CD4-positive, alpha-beta memory T cell (primary cell): Measurements from ENCODE around the gene ZNF407. TPM values are rescaled to one million over a fixed set of nuclear protein-coding genes. Genes with fewer than 3 reads are reported as not detected.

Experiments
- CTCF ChIA-PET: fragments of 350-600 bp; sonication (Branson Sonifier 250); formaldehyde crosslinking; loops from one replicate; lab custom pipeline; 2021; ENCODE audit warnings: inconsistent platforms; ENCODE audit not compliant: partially characterized antibody; lab: Charles Lee
- POLR2A ChIA-PET: fragments of 350-600 bp; sonication (Branson Sonifier 250); formaldehyde crosslinking; loops from one replicate; lab custom pipeline; 2021; ENCODE audit not compliant: partially characterized antibody; lab: Charles Lee
- DNase-seq, 5 donors: peaks; one replicate each; pipeline versions ENCODE4 v3.0.0 to v3.0.0-alpha.2; 2020 to 2022; ENCODE audit warnings: mixed read lengths in 1 of 5
- H3K27ac ChIP-seq: one replicate; pipeline ENCODE4 v1.7.0; 2013; ENCODE audit warnings: low read depth, low read length
- H3K27me3 ChIP-seq: 2 replicates; pipeline ENCODE4 v1.7.0; 2013; ENCODE audit warnings: mild to moderate bottlenecking, low read length, moderate library complexity; ENCODE audit not compliant: insufficient read depth
- H3K36me3 ChIP-seq: 2 replicates; pipeline ENCODE4 v1.7.0; 2013; ENCODE audit warnings: mild to moderate bottlenecking, low read length, moderate library complexity; ENCODE audit not compliant: insufficient read depth
- H3K4me1 ChIP-seq: 2 replicates; pipeline ENCODE4 v1.7.0; 2013; ENCODE audit warnings: mild to moderate bottlenecking, low read length, moderate library complexity; ENCODE audit not compliant: insufficient read depth
- H3K4me3 ChIP-seq, 2 donors: one replicate each; pipeline ENCODE4 v1.7.0; 2013; ENCODE audit warnings: low read length in 2 of 2, mild to moderate bottlenecking in 1 of 2
- H3K9me3 ChIP-seq, 2 donors: one replicate each; pipeline ENCODE4 v1.7.0; 2013; ENCODE audit warnings: low read length in 2 of 2, control low read depth in 1 of 2; ENCODE audit not compliant: control insufficient read depth in 1 of 2
- H3K27ac Mint-ChIP-seq, 7 donors: one replicate each; pipeline ENCODE4 v1.8.0; 2020 to 2021; ENCODE audit warnings: mixed read lengths in 7 of 7, mild to moderate bottlenecking in 6 of 7, inconsistent platforms in 3 of 7, moderate library complexity in 3 of 7
- H3K27me3 Mint-ChIP-seq, 2 donors: one replicate each; pipeline ENCODE4 v1.8.0; 2020 to 2021; ENCODE audit warnings: mixed read lengths in 2 of 2
- H3K36me3 Mint-ChIP-seq, 2 donors: one replicate each; pipeline ENCODE4 v1.8.0; 2020 to 2021; ENCODE audit warnings: mixed read lengths in 2 of 2, inconsistent platforms in 1 of 2, mild to moderate bottlenecking in 1 of 2
- H3K4me1 Mint-ChIP-seq, 4 donors: one replicate each; pipeline ENCODE4 v1.8.0; 2020 to 2021; ENCODE audit warnings: mixed read lengths in 4 of 4, mild to moderate bottlenecking in 1 of 4
- H3K4me3 Mint-ChIP-seq, 8 donors: one replicate each; pipeline ENCODE4 v1.8.0; 2020 to 2021; ENCODE audit warnings: mixed read lengths in 8 of 8, mild to moderate bottlenecking in 7 of 8, moderate library complexity in 6 of 8, inconsistent platforms in 3 of 8
- H3K9me3 Mint-ChIP-seq, 8 donors: one replicate each; pipeline ENCODE4 v1.8.0; 2020 to 2021; ENCODE audit warnings: mixed read lengths in 8 of 8, mild to moderate bottlenecking in 5 of 8, inconsistent platforms in 3 of 8, moderate library complexity in 1 of 8
- intact Hi-C: fragments of 100-400 bp; cut with micrococcal nuclease; formaldehyde crosslinking; loops from one replicate; pipeline ENCODE4 v1.15.1; 2023
- polyA plus RNA-seq, 2 donors: library from polyadenylated mRNA; unstranded; fragments of 300-500 nt; fragmentation: Illumina TruSeq; gene quantifications; one replicate each; pipeline ENCODE4 v1.2.3, GENCODE V29; 2021
- total RNA-seq, 2 experiments: library from RNA; stranded (reverse); gene quantifications; one replicate each; pipeline ENCODE4 v1.2.3, GENCODE V29; 2021

ZNF407 gene
- total and polyA plus RNA-seq, 4 experiments from 2014 or later: 1.8 to 26.9 (median 15.3) TPM

- ChIA-PET CTCF (no interaction called here), POLR2A (no interaction called here)
- DNase-seq: no peak
- intact Hi-C loops: no loop called here
- H3K27ac Mint-ChIP-seq: no peak overlapping the region
- H3K27me3 Mint-ChIP-seq: no peaks in the 10 kb centered on the region
- H3K4me1 ChIP-seq: no peaks in the 10 kb centered on the region
- peaks cover 0 to 4% (median 2%) of the 10 kb centered on the region in 4 donors for H3K4me1 Mint-ChIP-seq
- H3K4me3 ChIP-seq: no peak overlapping the region
- H3K36me3 ChIP-seq: no peaks in the 10 kb centered on the region
- no peaks in the 10 kb centered on the region for H3K27me3 ChIP-seq
- H3K36me3 Mint-ChIP-seq: peaks cover 16 to 26% of the 10 kb centered on the region in 2 donors
- H3K9me3 Mint-ChIP-seq: no peaks in the 10 kb centered on the region
- H3K4me3 Mint-ChIP-seq: no peak overlapping the region
- H3K27ac ChIP-seq: no peak overlapping the region
- no peaks in the 10 kb centered on the region for H3K9me3 ChIP-seq
Observed at GRCh38 chr18:74732380-74732779, 134.7 kb downstream of the ZNF407 start.

DNA sequence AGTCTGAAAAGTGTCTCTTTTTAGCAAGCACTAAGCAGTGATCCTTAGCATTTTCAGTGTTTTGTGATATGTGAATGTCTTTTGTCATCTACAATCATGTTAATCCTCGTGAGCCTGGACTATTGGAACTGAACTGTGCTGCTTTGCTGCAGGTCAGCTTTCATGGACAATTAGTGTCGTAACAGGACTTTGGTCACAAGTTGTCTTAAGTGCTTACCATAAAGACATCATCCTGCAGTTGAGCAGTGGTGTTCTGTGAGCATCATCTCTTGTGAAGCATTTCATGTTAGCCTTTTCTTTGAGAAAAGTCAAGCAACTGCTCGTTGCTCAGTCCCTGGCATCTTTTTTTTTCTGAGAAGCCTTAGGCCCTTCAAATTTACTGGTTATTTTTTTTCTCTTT is 135.9 kb downstream of the ZNF407 start:
- no peak overlapping the region for H3K27ac ChIP-seq
- DNase-seq: no peak
- Mint-ChIP-seq H3K4me1 (peaks cover 0 to 3% (median under 1%) of the 10 kb centered on the region in 4 donors), H3K27me3 (no peaks in the 10 kb centered on the region), H3K27ac (no peak overlapping the region), H3K36me3 (peaks cover 7 to 14% of the 10 kb centered on the region in 2 donors), H3K4me3 (no peak overlapping the region), H3K9me3 (no peaks in the 10 kb centered on the region)
- no peaks in the 10 kb centered on the region for H3K9me3 ChIP-seq
- H3K4me1 ChIP-seq: no peaks in the 10 kb centered on the region
- no peaks in the 10 kb centered on the region for H3K36me3 ChIP-seq
- ChIA-PET POLR2A (no interaction called here), CTCF (no interaction called here)
- H3K4me3 ChIP-seq: no peak overlapping the region
- intact Hi-C loops: no loop called here
- H3K27me3 ChIP-seq: no peaks in the 10 kb centered on the region

DNA sequence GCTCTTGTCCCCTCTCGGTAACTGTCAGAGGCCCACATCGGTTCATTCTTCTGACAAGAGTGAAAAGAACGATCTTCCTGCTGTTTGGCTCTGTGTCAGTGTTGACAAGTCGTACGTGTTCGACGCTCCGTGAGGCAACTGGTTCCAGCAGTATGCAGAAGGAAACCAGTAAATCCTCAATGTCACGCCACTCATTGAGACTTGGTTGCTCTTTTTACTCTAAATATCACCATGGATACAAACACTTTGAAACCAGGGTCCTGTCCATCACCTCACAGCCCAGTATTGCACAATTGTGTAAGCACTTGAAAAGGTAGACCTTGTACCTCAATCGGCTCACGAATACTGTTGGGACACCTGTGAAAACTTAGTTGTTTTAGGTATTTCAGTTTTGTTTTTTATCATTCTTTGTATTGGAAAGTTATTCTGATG is 136.4 kb downstream of the ZNF407 start:
- POLR2A ChIA-PET: no interaction called here
- no peak for DNase-seq
- Mint-ChIP-seq H3K27me3 (no peaks in the 10 kb centered on the region), H3K9me3 (no peaks in the 10 kb centered on the region), H3K4me1 (peaks cover 0 to 2% (median under 1%) of the 10 kb centered on the region in 4 donors), H3K4me3 (no peak overlapping the region), H3K27ac (no peak overlapping the region), H3K36me3 (peaks cover 6 to 9% of the 10 kb centered on the region in 2 donors)
- Histone ChIP-seq H3K27me3 (no peaks in the 10 kb centered on the region), H3K36me3 (no peaks in the 10 kb centered on the region), H3K27ac (no peak overlapping the region), H3K9me3 (no peaks in the 10 kb centered on the region), H3K4me3 (no peak overlapping the region), H3K4me1 (no peaks in the 10 kb centered on the region)
- CTCF ChIA-PET: no interaction called here
- intact Hi-C loops: no loop called here

DNA sequence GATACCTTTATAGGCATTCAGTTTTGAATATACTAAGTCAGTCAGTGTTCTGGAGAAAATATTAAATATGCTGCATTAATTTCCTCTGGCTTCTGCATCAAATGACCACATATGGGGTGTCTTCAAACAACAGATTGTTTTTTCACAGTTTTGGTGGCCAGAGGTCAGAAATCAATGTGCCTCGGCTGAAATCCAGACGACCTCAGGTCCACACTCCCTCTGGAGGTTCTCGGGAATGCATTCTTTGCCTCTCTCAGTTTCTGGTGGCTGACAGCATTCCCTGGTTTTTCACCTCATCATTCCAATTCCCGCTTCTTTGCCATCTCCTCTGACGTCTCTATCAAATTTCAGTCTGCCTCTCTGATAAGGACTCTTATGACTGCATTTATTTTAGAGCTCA is 142.3 kb downstream of the ZNF407 start:
- CTCF ChIA-PET: no interaction called here
- H3K27ac ChIP-seq: no peak overlapping the region
- no peak overlapping the region for H3K4me3 Mint-ChIP-seq
- H3K4me1 ChIP-seq: no peaks in the 10 kb centered on the region
- H3K36me3 Mint-ChIP-seq: peaks cover 0 to 6% of the 10 kb centered on the region in 2 donors
- POLR2A ChIA-PET: no interaction called here
- no peak for DNase-seq
- intact Hi-C loops: no loop called here
- H3K36me3 ChIP-seq: no peaks in the 10 kb centered on the region
- no peaks in the 10 kb centered on the region for H3K27me3 Mint-ChIP-seq
- no peaks in the 10 kb centered on the region for H3K27me3 ChIP-seq
- H3K4me3 ChIP-seq: no peak overlapping the region
- no peaks in the 10 kb centered on the region for H3K9me3 Mint-ChIP-seq
- H3K4me1 Mint-ChIP-seq: peaks cover 0 to 3% (median 3%) of the 10 kb centered on the region in 4 donors
- H3K27ac Mint-ChIP-seq: no peak overlapping the region
- no peaks in the 10 kb centered on the region for H3K9me3 ChIP-seq

DNA sequence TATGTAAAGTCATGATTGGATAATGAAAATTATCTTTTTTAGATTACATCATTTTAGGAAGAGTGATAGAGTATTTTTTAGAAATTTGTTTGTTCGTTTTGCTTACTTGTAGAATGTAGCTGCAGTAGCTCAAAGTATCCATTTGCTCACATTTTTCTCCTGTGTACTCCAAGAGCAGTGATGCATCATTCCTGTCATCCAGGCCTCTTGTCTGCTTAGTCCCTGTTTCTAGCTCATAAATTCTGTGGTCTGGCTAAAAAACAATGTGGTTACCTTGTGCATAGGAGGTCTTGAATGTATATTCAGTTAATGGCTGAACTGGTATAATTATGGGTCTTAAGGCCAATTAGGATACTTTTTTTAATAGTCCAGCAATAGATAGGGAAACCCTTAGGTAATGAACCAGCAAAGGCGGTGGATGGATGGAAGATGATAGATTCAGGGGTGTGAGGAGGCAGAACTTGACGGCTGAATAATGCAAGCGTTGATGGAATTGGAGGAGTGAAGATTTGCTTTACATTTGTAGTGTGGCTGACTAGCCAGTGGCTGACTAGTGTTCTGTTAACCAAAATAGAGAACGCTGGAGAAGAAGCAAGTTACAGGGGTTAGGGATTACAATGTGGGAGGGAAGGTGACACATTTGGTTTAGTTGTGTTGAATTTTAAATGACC is 145.0 kb downstream of the ZNF407 start:
- H3K27ac Mint-ChIP-seq: peak overlapping the region in 2 of 7 donors; percentile 1 to 19
- ChIA-PET CTCF (no interaction called here), POLR2A (no interaction called here)

GRCh38 chr18:74745633-74746403 is 148.1 kb downstream of the ZNF407 start:
- peak overlapping the region in 2 of 7 donors; percentile 17 to 60 for H3K27ac Mint-ChIP-seq
- H3K4me3 Mint-ChIP-seq: no peak overlapping the region
- no peaks in the 10 kb centered on the region for H3K27me3 Mint-ChIP-seq
- H3K4me1 Mint-ChIP-seq: peaks cover 0 to 6% (median 4%) of the 10 kb centered on the region in 4 donors
- intact Hi-C loops: no loop called here
- POLR2A ChIA-PET: no interaction called here
- H3K36me3 Mint-ChIP-seq: peaks cover 2 to 16% of the 10 kb centered on the region in 2 donors
- H3K9me3 Mint-ChIP-seq: peaks cover 0 to 4% (median 0%) of the 10 kb centered on the region in 8 donors
- H3K4me1 ChIP-seq: no peaks in the 10 kb centered on the region
- H3K27me3 ChIP-seq: no peaks in the 10 kb centered on the region
- no peak for DNase-seq
- H3K36me3 ChIP-seq: no peaks in the 10 kb centered on the region
- CTCF ChIA-PET: no interaction called here
- no peak overlapping the region for H3K4me3 ChIP-seq
- no peaks in the 10 kb centered on the region for H3K9me3 ChIP-seq
- H3K27ac ChIP-seq: no peak overlapping the region

More for the DNA sequence above, 145.0 kb downstream of the ZNF407 start:
- Histone ChIP-seq H3K4me3 (no peak overlapping the region), H3K4me1 (no peaks in the 10 kb centered on the region), H3K9me3 (no peaks in the 10 kb centered on the region), H3K27ac (no peak overlapping the region), H3K36me3 (no peaks in the 10 kb centered on the region), H3K27me3 (no peaks in the 10 kb centered on the region)
- Mint-ChIP-seq H3K36me3 (peaks cover 0 to 6% of the 10 kb centered on the region in 2 donors), H3K9me3 (no peaks in the 10 kb centered on the region), H3K4me1 (peaks cover 0 to 6% (median 4%) of the 10 kb centered on the region in 4 donors), H3K4me3 (no peak overlapping the region), H3K27me3 (no peaks in the 10 kb centered on the region)
- DNase-seq: no peak
- intact Hi-C loops: no loop called here

GRCh38 chr18:74748809-74749208 is 151.1 kb downstream of the ZNF407 start:
- intact Hi-C loops: no loop called here
- no peaks in the 10 kb centered on the region for H3K27me3 ChIP-seq
- Mint-ChIP-seq H3K9me3 (peaks cover 0 to 13% (median 7%) of the 10 kb centered on the region in 8 donors), H3K36me3 (peaks cover 12 to 25% of the 10 kb centered on the region in 2 donors), H3K4me3 (no peak overlapping the region), H3K27ac (no peak overlapping the region), H3K4me1 (peaks cover 0 to 5% (median 3%) of the 10 kb centered on the region in 4 donors), H3K27me3 (no peaks in the 10 kb centered on the region)
- DNase-seq: no peak
- CTCF ChIA-PET: no interaction called here
- no peak overlapping the region for H3K4me3 ChIP-seq
- H3K4me1 ChIP-seq: no peaks in the 10 kb centered on the region
- POLR2A ChIA-PET: no interaction called here
- H3K9me3 ChIP-seq: no peaks in the 10 kb centered on the region
- H3K27ac ChIP-seq: no peak overlapping the region
- H3K36me3 ChIP-seq: no peaks in the 10 kb centered on the region
